ENCODE data around the gene DNAH7. TPM values are rescaled to one million over a fixed set of nuclear protein-coding genes. Genes with fewer than 3 reads are reported as not detected.

Gene DNAH7
- total and polyA plus RNA-seq, 2 donors (not counting 1 experiment from before 2014, with no cell fraction given): 0.01 to 0.05 TPM

DNA sequence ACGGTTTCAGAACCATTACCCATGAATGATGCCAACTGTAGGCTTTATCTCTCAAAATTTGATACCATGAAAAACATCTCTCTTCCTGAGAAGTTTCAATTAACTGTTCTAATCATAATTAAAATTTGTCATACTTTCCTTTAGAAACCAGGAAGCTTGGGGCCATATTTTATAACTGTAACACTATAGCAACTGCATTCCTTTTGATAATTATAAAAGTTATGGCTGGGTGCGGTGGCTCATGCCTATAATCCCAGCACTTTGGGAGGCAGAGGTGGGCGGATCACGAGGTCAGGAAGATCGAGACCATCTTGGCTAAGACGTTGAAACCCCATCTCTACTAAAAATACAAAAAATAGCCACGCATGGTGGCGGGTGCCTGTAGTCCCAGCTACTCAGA, 70.6 kb downstream of the DNAH7 start:
- Histone ChIP-seq H3K4me2 (replicated peaks; ENCODE audit: low read depth, low read length, poor library complexity, severe bottlenecking) (no peak overlapping the region), H3K4me1 (ENCODE audit: control insufficient read depth in 2 of 2, insufficient read depth in 2 of 2, low read length in 2 of 2) (no peaks in the 10 kb centered on the region), H3K9me3 (ENCODE audit: control extremely low read depth in 1 of 3, control insufficient read depth in 2 of 3, insufficient read depth in 1 of 3, low read length in 2 of 3) (peaks cover 0 to 1% (median 0%) of the 10 kb centered on the region in 3 donors), H3K9ac (ENCODE audit: low read length) (no peak overlapping the region), H3K27me3 (replicated peaks in 1 of 4; ENCODE audit: control extremely low read depth in 1 of 4, control insufficient read depth in 3 of 4, insufficient read depth in 4 of 4, low read length in 3 of 4) (no peaks in the 10 kb centered on the region), H3K27ac (ENCODE audit: low read length in 2 of 2) (no peak overlapping the region), H3K4me3 (ENCODE audit: control extremely low read depth in 1 of 5, extremely low read depth in 1 of 5, insufficient read depth in 1 of 5, low read depth in 2 of 5, low read length in 4 of 5) (no peak overlapping the region), H3K79me2 (ENCODE audit: control insufficient read depth, insufficient read depth, low read length) (no peaks in the 10 kb centered on the region), H2AFZ (ENCODE audit: insufficient read depth, low read depth, low read length, poor library complexity, severe bottlenecking) (no peak overlapping the region), H3K36me3 (replicated peaks in 1 of 2; ENCODE audit: control extremely low read depth in 1 of 2, control insufficient read depth in 1 of 2, extremely low read depth in 1 of 2, insufficient read depth in 2 of 2, low read length in 1 of 2) (no peaks in the 10 kb centered on the region), H4K20me1 (ENCODE audit: control insufficient read depth, insufficient read depth, low read length, poor library complexity, severe bottlenecking) (no peaks in the 10 kb centered on the region)
- H3K27ac Mint-ChIP-seq: no peak overlapping the region
- no peak for TF ChIP-seq EZH2 (IDR thresholded peaks at IDR 0.05; ENCODE audit: borderline replicate concordance, insufficient read depth, low read depth, low read length, poor library complexity, severe bottlenecking)
- TF ChIP-seq, protein P1, sequence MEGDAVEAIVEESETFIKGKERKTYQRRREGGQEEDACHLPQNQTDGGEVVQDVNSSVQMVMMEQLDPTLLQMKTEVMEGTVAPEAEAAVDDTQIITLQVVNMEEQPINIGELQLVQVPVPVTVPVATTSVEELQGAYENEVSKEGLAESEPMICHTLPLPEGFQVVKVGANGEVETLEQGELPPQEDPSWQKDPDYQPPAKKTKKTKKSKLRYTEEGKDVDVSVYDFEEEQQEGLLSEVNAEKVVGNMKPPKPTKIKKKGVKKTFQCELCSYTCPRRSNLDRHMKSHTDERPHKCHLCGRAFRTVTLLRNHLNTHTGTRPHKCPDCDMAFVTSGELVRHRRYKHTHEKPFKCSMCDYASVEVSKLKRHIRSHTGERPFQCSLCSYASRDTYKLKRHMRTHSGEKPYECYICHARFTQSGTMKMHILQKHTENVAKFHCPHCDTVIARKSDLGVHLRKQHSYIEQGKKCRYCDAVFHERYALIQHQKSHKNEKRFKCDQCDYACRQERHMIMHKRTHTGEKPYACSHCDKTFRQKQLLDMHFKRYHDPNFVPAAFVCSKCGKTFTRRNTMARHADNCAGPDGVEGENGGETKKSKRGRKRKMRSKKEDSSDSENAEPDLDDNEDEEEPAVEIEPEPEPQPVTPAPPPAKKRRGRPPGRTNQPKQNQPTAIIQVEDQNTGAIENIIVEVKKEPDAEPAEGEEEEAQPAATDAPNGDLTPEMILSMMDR (IDR thresholded peaks at IDR 0.05): no peak
- H3K27me3 Mint-ChIP-seq: peaks cover 6% of the 10 kb centered on the region
- ChIA-PET POLR2A (no interaction called here), CTCF (no interaction called here)
- H3K4me1 Mint-ChIP-seq: no peaks in the 10 kb centered on the region
- DNase-seq (no peak), ATAC-seq (ENCODE audit: low read depth) (no peak)
- no CpG with 5 or more reads among the region's 8 CpGs for WGBS (ENCODE audit: insufficient coverage)
- intact Hi-C loops (cut with micrococcal nuclease): no loop called here
- no peak overlapping the region for H3K4me3 Mint-ChIP-seq
- H3K9me3 Mint-ChIP-seq (ENCODE audit: insufficient read depth): no peaks in the 10 kb centered on the region

DNA sequence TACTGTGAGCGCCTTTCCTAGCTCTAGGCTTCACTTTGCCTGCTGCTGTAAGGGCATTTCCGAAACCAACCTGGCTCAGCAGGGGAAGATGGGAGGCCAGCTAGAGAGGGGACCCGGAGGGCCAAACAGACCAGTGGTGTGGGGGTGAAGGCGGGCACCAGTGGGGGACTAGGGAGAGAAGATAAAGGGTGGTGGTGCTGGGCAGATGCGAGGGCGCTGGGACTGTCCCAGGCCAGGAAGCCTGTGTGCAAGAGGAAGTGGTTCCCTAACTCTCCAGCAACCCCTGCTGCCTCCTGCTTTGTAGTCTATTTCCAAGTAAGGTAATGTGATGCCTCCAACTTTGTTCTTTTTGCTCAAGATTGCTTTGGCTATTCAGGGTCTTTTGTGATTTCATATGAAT, 73.1 kb downstream of the DNAH7 start:
- H3K79me2 ChIP-seq (ENCODE audit: control insufficient read depth, insufficient read depth, low read length): no peaks in the 10 kb centered on the region
- no peak for TF ChIP-seq EZH2 (IDR thresholded peaks at IDR 0.05; ENCODE audit: borderline replicate concordance, insufficient read depth, low read depth, low read length, poor library complexity, severe bottlenecking)
- TF ChIP-seq, protein P1 (IDR thresholded peaks at IDR 0.05): no peak
- ATAC-seq (ENCODE audit: low read depth): no peak
- H3K36me3 ChIP-seq (replicated peaks in 1 of 2; ENCODE audit: control extremely low read depth in 1 of 2, control insufficient read depth in 1 of 2, extremely low read depth in 1 of 2, insufficient read depth in 2 of 2, low read length in 1 of 2): no peaks in the 10 kb centered on the region
- H3K4me3 ChIP-seq (ENCODE audit: control extremely low read depth in 1 of 5, extremely low read depth in 1 of 5, insufficient read depth in 1 of 5, low read depth in 2 of 5, low read length in 4 of 5): no peak overlapping the region
- H3K9me3 Mint-ChIP-seq (ENCODE audit: insufficient read depth): no peaks in the 10 kb centered on the region
- H3K27me3 Mint-ChIP-seq: peaks cover 6% of the 10 kb centered on the region
- ChIA-PET CTCF (no interaction called here), POLR2A (no interaction called here)
- peaks cover 0 to 1% (median 0%) of the 10 kb centered on the region in 3 donors for H3K9me3 ChIP-seq (ENCODE audit: control extremely low read depth in 1 of 3, control insufficient read depth in 2 of 3, insufficient read depth in 1 of 3, low read length in 2 of 3)
- H3K27ac ChIP-seq (ENCODE audit: low read length in 2 of 2): no peak overlapping the region
- H4K20me1 ChIP-seq (ENCODE audit: control insufficient read depth, insufficient read depth, low read length, poor library complexity, severe bottlenecking): no peaks in the 10 kb centered on the region
- no peaks in the 10 kb centered on the region for H3K4me1 Mint-ChIP-seq
- H2AFZ ChIP-seq (ENCODE audit: insufficient read depth, low read depth, low read length, poor library complexity, severe bottlenecking): no peak overlapping the region
- no peak overlapping the region for H3K4me2 ChIP-seq (replicated peaks; ENCODE audit: low read depth, low read length, poor library complexity, severe bottlenecking)
- no peak overlapping the region for H3K9ac ChIP-seq (ENCODE audit: low read length)
- H3K4me3 Mint-ChIP-seq: no peak overlapping the region
- no peaks in the 10 kb centered on the region for H3K27me3 ChIP-seq (replicated peaks in 1 of 4; ENCODE audit: control extremely low read depth in 1 of 4, control insufficient read depth in 3 of 4, insufficient read depth in 4 of 4, low read length in 3 of 4)
- intact Hi-C loops (cut with micrococcal nuclease): no loop called here
- no peaks in the 10 kb centered on the region for H3K4me1 ChIP-seq (ENCODE audit: control insufficient read depth in 2 of 2, insufficient read depth in 2 of 2, low read length in 2 of 2)
- DNase-seq: no peak
- no peak overlapping the region for H3K27ac Mint-ChIP-seq
- 78% methylated on average over 6 of the region's 6 CpGs for WGBS (ENCODE audit: insufficient coverage)
